GM12878 (cell line): Measurements from ENCODE around the gene APC2. TPM values are rescaled to one million over a fixed set of nuclear protein-coding genes. Genes with fewer than 3 reads are reported as not detected.

Source experiments
- ATAC-seq: fragments of 200-7000 bp; cut with Tn5 transposase; 3 replicates; pipeline ENCODE4 v1.9.1; 2020; ENCODE audit warnings: mild to moderate bottlenecking, moderate library complexity
- BruUV-seq: library from RNA; stranded (reverse); fragments of 400-500 nt; replicated peaks from 2 replicates; lab custom pipeline; 2021; lab: Mats Ljungman, UMichigan
- CTCF ChIA-PET: fragments of 300-600 bp; sonication (Branson Sonifier 250); formaldehyde crosslinking; extraction: SDS; loops from one replicate; lab custom pipeline; 2021; ENCODE audit warnings: inconsistent platforms; lab: Yijun Ruan, JAX
- POLR2A ChIA-PET: fragments of 350-600 bp; formaldehyde crosslinking; extraction: SDS; loops from one replicate; lab custom pipeline; 2021; ENCODE audit warnings: inconsistent platforms; lab: Charles Lee
- RAD21 ChIA-PET: fragments of 300-600 bp; sonication (Branson Sonifier 250); formaldehyde crosslinking; loops from one replicate; lab custom pipeline; 2023; ENCODE audit warnings: antibody characterized with exemption; ENCODE audit not compliant: unreplicated experiment; lab: Charles Lee
- SMC1A ChIA-PET: fragments of 300-600 bp; sonication (Branson Sonifier 250); formaldehyde crosslinking; loops from one replicate; lab custom pipeline; 2023; ENCODE audit not compliant: unreplicated experiment, uncharacterized antibody; lab: Charles Lee
- DNase-seq: peaks from one replicate; pipeline ENCODE4 v3.0.0-alpha.2; 2011; ENCODE audit warnings: low read depth, low spot score
- FAIRE-seq: peaks from 3 replicates; lab custom pipeline; 2011; peaks lifted over from hg19 to GRCh38; lab: Jason Lieb, UNC
- H2AFZ ChIP-seq: 2 replicates; pipeline ENCODE4 v1.6.0; 2011; ENCODE audit warnings: low read depth, low read length, control low read depth; ENCODE audit not compliant: control insufficient read depth
- H3K27ac ChIP-seq: 2 replicates; pipeline ENCODE4 v1.5.1; 2011; ENCODE audit warnings: control low read depth; ENCODE audit not compliant: control insufficient read depth, insufficient read depth
- H3K27me3 ChIP-seq, 2 experiments: replicated peaks in 1 of 2; 2 replicates each; pipeline versions ENCODE4 v1.6.0 to v1.6.1; 2011; ENCODE audit warnings: low read length in 1 of 2; ENCODE audit not compliant: control insufficient read depth in 2 of 2, insufficient read depth in 2 of 2
- H3K36me3 ChIP-seq, 2 experiments: 2 replicates each; pipeline ENCODE4 v1.5.1; 2011; ENCODE audit warnings: low read length in 1 of 2; ENCODE audit not compliant: control insufficient read depth in 2 of 2, insufficient read depth in 2 of 2
- H3K4me1 ChIP-seq: 2 replicates; pipeline ENCODE4 v1.6.1; 2011; ENCODE audit warnings: mild to moderate bottlenecking, low read length, moderate library complexity, mixed read lengths; ENCODE audit not compliant: control insufficient read depth, insufficient read depth
- H3K4me2 ChIP-seq: 2 replicates; pipeline ENCODE4 v1.6.0; 2011; ENCODE audit warnings: control low read depth; ENCODE audit not compliant: control insufficient read depth, insufficient read depth
- H3K4me3 ChIP-seq: fragments of 200-600 bp; sonication (generic); 2 replicates; pipeline ENCODE4 v1.5.1; 2016
- H3K79me2 ChIP-seq: 2 replicates; pipeline ENCODE4 v1.6.0; 2011; ENCODE audit warnings: low read length; ENCODE audit not compliant: control insufficient read depth, insufficient read depth
- H3K9ac ChIP-seq: 2 replicates; pipeline ENCODE4 v1.8.0; 2011; ENCODE audit warnings: low read length, control low read depth, mixed read lengths; ENCODE audit not compliant: control insufficient read depth, insufficient read depth
- H3K9me3 ChIP-seq: replicated peaks from 3 replicates; pipeline ENCODE4 v1.5.1; 2011; ENCODE audit warnings: mild to moderate bottlenecking, low read length; ENCODE audit not compliant: control insufficient read depth, insufficient read depth
- H4K20me1 ChIP-seq: 2 replicates; pipeline ENCODE4 v1.6.0; 2011; ENCODE audit not compliant: control insufficient read depth, insufficient read depth
- ATF7 ChIP-seq: fragments of 450-650 bp; IDR thresholded peaks from 2 replicates; pipeline ENCODE4 v1.6.1; 2016; ENCODE audit warnings: low read depth, mild to moderate bottlenecking
- BMI1 ChIP-seq: fragments of 450-650 bp; IDR thresholded peaks from 2 replicates; pipeline ENCODE4 v1.6.1; 2016; ENCODE audit warnings: mild to moderate bottlenecking, moderate library complexity, borderline replicate concordance
- CEBPB ChIP-seq, 2 experiments: fragments of 150-350 bp in 1 of 2; IDR thresholded peaks; 2 replicates each; pipeline ENCODE4 v1.6.1; 2012 to 2014; ENCODE audit warnings: low read depth in 2 of 2, low read length in 2 of 2, borderline replicate concordance in 1 of 2, inconsistent platforms in 1 of 2
- ETV6 ChIP-seq, 2 experiments: fragments of 450-650 bp in 1 of 2; IDR thresholded peaks in 1 of 2; conservative IDR thresholded peaks in 1 of 2; 2 replicates each; pipeline ENCODE4 v1.6.1; 2014; ENCODE audit warnings: antibody characterized with exemption in 1 of 2, borderline replicate concordance in 1 of 2, low read depth in 1 of 2, mild to moderate bottlenecking in 1 of 2, moderate library complexity in 1 of 2
- EZH2 ChIP-seq: IDR thresholded peaks from 2 replicates; pipeline ENCODE4 v1.6.1; 2012; ENCODE audit warnings: low read depth, mild to moderate bottlenecking, control low read depth, inconsistent platforms, low read length, borderline replicate concordance; ENCODE audit not compliant: control insufficient read depth
- NBN ChIP-seq: fragments of 450-650 bp; IDR thresholded peaks from 2 replicates; pipeline ENCODE4 v1.6.1; 2016
- POLR2A ChIP-seq: IDR thresholded peaks from 2 replicates; pipeline ENCODE4 v1.6.1; 2011; ENCODE audit warnings: low read depth, mild to moderate bottlenecking, low read length
- WRNIP1 ChIP-seq: IDR thresholded peaks from 2 replicates; pipeline ENCODE4 v1.6.1; 2011; ENCODE audit warnings: low read depth, low read length, improper control_type of control experiment, borderline replicate concordance
- ZNF207 ChIP-seq: fragments of 450-650 bp; IDR thresholded peaks from 2 replicates; pipeline ENCODE4 v1.6.1; 2014; ENCODE audit warnings: antibody characterized with exemption, mild to moderate bottlenecking, borderline replicate concordance
- ZNF274 ChIP-seq: IDR thresholded peaks from one replicate; pipeline ENCODE4 v1.8.0; 2011; ENCODE audit not compliant: insufficient read length, insufficient read depth
- WGBS: methylation state at CpG from one replicate; pipeline ENCODE4 v1.1.6; 2016; ENCODE audit warnings: low lambda C conversion rate; ENCODE audit not compliant: insufficient replicate concordance, insufficient coverage; ENCODE audit errors: missing lambda C conversion rate; 5-methylcytosine and 5-hydroxymethylcytosine counted together
- in situ Hi-C: fragments of 300-500 bp; cut with MboI; formaldehyde crosslinking; loops from 9 replicates; pipeline ENCODE4 v1.14.3; 2018; ENCODE audit warnings: mixed read lengths
- intact Hi-C: fragments of 100-400 bp; cut with micrococcal nuclease; formaldehyde crosslinking; loops from one replicate; pipeline ENCODE4 v1.14.2; 2022; ENCODE audit not compliant: unreplicated experiment
- polyA plus RNA-seq, 11 experiments: library from polyadenylated mRNA; depleted of rRNA in 4 of 11; unstranded in 6 of 11; stranded (reverse) in 5 of 11; fragments of >200 nt; fragmentation: Nextera tagmentation in 4 of 11; fragmentation: Illumina TruSeq in 1 of 11; extraction: Ambion mirVana in 4 of 11; extraction: Trizol in 1 of 11; gene quantifications; 1 replicate in 1 of 11; 2 replicates in 10 of 11; pipeline versions ENCODE4 v1.2.1 to v1.2.3, GENCODE V29; 2011 to 2016; ENCODE audit warnings: inconsistent platforms in 2 of 11, missing spikeins in 2 of 11, low read depth in 1 of 11
- total RNA-seq, 4 experiments: library from RNA; depleted of rRNA in 3 of 4; stranded (reverse); fragments of >200 nt in 3 of 4; fragmentation: Illumina TruSeq in 1 of 4; extraction: Trizol in 1 of 4; gene quantifications; 2 replicates each; pipeline versions ENCODE4 v1.2.1 to v1.2.3, GENCODE V29; 2013 to 2021
- TF ChIP-seq, protein P1 (sequence below): IDR thresholded peaks from 2 replicates; pipeline ENCODE4 v1.6.1; 2012; ENCODE audit warnings: low read depth, low read length, improper control_type of control experiment
- TF ChIP-seq, protein P2 (sequence below): fragments of 450-650 bp; formaldehyde crosslinking; IDR thresholded peaks from 2 replicates; pipeline ENCODE4 v1.4.0; 2020; ENCODE audit warnings: mild to moderate bottlenecking, moderate library complexity

Gene APC2
- total and polyA plus RNA-seq, 10 of the 15 experiments (the other 5 are each of a cell fraction or from before 2014, with no cell fraction given) = under 0.01 to 0.73 (median 0.04) TPM; not detected in 5

DNA sequence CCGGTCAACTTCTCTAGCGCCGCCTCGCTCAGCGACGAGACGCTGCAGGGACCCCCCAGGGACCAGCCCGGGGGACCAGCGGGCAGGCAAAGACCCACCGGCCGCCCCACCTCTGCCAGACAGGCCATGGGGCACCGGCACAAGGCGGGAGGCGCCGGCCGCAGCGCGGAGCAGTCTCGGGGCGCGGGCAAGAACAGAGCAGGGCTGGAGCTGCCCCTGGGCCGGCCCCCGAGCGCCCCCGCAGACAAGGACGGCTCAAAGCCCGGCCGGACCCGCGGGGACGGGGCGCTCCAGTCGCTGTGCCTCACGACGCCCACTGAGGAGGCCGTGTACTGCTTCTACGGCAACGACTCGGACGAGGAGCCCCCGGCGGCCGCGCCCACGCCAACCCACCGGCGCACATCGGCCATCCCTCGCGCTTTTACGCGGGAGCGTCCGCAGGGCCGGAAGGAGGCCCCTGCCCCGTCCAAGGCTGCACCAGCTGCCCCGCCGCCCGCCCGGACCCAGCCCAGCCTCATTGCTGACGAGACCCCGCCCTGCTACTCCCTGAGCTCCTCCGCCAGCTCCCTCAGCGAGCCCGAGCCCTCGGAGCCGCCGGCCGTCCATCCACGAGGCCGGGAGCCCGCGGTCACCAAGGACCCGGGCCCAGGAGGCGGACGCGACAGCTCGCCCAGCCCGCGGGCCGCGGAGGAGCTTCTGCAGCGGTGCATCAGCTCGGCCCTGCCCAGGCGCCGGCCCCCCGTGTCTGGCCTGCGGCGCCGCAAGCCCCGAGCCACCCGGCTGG is 17.8 kb downstream of the APC2 start:
- no TSS peak for BruUV-seq
- peaks cover 7% of the 10 kb centered on the region for H4K20me1 ChIP-seq
- H3K9ac ChIP-seq = no peak overlapping the region
- H2AFZ ChIP-seq = no peak overlapping the region
- WGBS = 12% methylated on average over 92 of the region's 92 CpGs
- TF ChIP-seq POLR2A = 0 out of 2 replicates have a peak, but pooled peaks have one; percentile 31
- TF ChIP-seq WRNIP1 = no peak
- TF ChIP-seq, protein P1, sequence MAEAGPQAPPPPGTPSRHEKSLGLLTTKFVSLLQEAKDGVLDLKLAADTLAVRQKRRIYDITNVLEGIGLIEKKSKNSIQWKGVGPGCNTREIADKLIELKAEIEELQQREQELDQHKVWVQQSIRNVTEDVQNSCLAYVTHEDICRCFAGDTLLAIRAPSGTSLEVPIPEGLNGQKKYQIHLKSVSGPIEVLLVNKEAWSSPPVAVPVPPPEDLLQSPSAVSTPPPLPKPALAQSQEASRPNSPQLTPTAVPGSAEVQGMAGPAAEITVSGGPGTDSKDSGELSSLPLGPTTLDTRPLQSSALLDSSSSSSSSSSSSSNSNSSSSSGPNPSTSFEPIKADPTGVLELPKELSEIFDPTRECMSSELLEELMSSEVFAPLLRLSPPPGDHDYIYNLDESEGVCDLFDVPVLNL = no peak
- TF ChIP-seq CEBPB (IDR thresholded peaks at IDR 0.05; ENCODE audit: borderline replicate concordance in 1 of 2, low read depth in 2 of 2, low read length in 2 of 2) = no peak
- TF ChIP-seq, all 136 proteins: peak for 1
- Histone ChIP-seq H3K36me3 (no peaks in the 10 kb centered on the region), H3K4me1 (peaks cover 7% of the 10 kb centered on the region), H3K27me3 (peaks cover 10 to 27% of the 10 kb centered on the region in 2 experiments), H3K9me3 (no peaks in the 10 kb centered on the region), H3K4me2 (no peak overlapping the region), H3K79me2 (no peaks in the 10 kb centered on the region), H3K27ac (no peak overlapping the region), H3K4me3 (no peak overlapping the region)
- FAIRE-seq (no peak), DNase-seq (no peak), ATAC-seq (no peak)
- intact Hi-C loops (no loop called here), in situ Hi-C loops (no loop called here)
- ChIA-PET CTCF (no interaction called here), RAD21 (no interaction called here), SMC1A (no interaction called here), POLR2A (no interaction called here)

DNA sequence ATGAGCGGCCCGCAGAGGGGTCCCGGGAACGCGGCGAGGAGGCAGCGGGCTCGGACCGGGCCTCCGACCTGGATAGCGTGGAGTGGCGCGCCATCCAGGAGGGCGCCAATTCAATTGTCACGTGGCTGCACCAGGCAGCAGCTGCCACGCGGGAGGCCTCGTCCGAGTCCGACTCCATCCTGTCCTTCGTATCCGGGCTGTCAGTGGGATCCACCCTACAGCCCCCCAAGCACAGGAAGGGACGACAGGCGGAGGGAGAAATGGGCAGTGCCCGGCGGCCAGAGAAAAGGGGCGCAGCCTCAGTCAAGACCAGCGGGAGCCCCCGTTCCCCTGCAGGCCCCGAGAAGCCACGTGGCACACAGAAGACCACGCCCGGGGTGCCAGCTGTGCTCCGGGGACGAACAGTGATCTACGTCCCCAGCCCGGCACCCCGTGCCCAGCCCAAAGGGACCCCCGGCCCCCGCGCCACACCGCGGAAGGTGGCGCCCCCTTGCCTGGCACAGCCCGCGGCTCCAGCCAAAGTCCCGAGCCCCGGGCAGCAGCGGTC is 18.4 kb downstream of the APC2 start:
- H3K9ac ChIP-seq = no peak overlapping the region
- H4K20me1 ChIP-seq = peaks cover 7% of the 10 kb centered on the region
- no peak for TF ChIP-seq ZNF274
- no peak for TF ChIP-seq BMI1
- TF ChIP-seq ETV6 (conservative IDR thresholded peaks at IDR 0.05 in 1 of 2, IDR thresholded peaks at IDR 0.05 in 1 of 2; ENCODE audit: borderline replicate concordance in 1 of 2, low read depth in 1 of 2) = no peak
- 0 out of 2 replicates have a peak, but pooled peaks have one; percentile 35 for TF ChIP-seq EZH2
- TF ChIP-seq ATF7 = no peak
- no peak for TF ChIP-seq NBN
- TF ChIP-seq, protein P2, sequence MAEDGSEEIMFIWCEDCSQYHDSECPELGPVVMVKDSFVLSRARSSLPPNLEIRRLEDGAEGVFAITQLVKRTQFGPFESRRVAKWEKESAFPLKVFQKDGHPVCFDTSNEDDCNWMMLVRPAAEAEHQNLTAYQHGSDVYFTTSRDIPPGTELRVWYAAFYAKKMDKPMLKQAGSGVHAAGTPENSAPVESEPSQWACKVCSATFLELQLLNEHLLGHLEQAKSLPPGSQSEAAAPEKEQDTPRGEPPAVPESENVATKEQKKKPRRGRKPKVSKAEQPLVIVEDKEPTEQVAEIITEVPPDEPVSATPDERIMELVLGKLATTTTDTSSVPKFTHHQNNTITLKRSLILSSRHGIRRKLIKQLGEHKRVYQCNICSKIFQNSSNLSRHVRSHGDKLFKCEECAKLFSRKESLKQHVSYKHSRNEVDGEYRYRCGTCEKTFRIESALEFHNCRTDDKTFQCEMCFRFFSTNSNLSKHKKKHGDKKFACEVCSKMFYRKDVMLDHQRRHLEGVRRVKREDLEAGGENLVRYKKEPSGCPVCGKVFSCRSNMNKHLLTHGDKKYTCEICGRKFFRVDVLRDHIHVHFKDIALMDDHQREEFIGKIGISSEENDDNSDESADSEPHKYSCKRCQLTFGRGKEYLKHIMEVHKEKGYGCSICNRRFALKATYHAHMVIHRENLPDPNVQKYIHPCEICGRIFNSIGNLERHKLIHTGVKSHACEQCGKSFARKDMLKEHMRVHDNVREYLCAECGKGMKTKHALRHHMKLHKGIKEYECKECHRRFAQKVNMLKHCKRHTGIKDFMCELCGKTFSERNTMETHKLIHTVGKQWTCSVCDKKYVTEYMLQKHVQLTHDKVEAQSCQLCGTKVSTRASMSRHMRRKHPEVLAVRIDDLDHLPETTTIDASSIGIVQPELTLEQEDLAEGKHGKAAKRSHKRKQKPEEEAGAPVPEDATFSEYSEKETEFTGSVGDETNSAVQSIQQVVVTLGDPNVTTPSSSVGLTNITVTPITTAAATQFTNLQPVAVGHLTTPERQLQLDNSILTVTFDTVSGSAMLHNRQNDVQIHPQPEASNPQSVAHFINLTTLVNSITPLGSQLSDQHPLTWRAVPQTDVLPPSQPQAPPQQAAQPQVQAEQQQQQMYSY (CRISPR knock-in tag) = no peak
- TF ChIP-seq ZNF207 = no peak

More for the DNA sequence above, 18.4 kb downstream of the APC2 start:
- Histone ChIP-seq H3K79me2 (no peaks in the 10 kb centered on the region), H3K4me2 (no peak overlapping the region), H3K27ac (no peak overlapping the region), H3K4me3 (no peak overlapping the region), H3K9me3 (no peaks in the 10 kb centered on the region), H3K36me3 (no peaks in the 10 kb centered on the region), H2AFZ (no peak overlapping the region), H3K4me1 (peaks cover 7% of the 10 kb centered on the region), H3K27me3 (peaks cover 10 to 27% of the 10 kb centered on the region in 2 experiments)
- FAIRE-seq (no peak), ATAC-seq (no peak), DNase-seq (no peak)
- 27% methylated on average over 37 of the region's 49 CpGs for WGBS
- CTCF ChIA-PET = no interaction called here
- in situ Hi-C loops (no loop called here), intact Hi-C loops (no loop called here)
- no TSS peak for BruUV-seq
- SMC1A ChIA-PET = no interaction called here
- POLR2A ChIA-PET = no interaction called here
- RAD21 ChIA-PET = no interaction called here
